A549 (cell line): ENCODE results near the gene MAPK4.

ENCODE experiments used
- BHLHE40 ChIP-seq: IDR thresholded peaks from 2 replicates; pipeline ENCODE4 v1.6.1; 2012; ENCODE audit warnings: low read depth, low read length, inconsistent platforms
- FOSL2 ChIP-seq, 2 experiments: fragments of 450-650 bp in 1 of 2; fragments of >200 bp in 1 of 2; sonication (Bioruptor Twin) in 1 of 2; formaldehyde crosslinking; IDR thresholded peaks; 2 replicates each; pipeline versions ENCODE4 v1.5.0 to v1.6.1; 2016 to 2020; ENCODE audit warnings: mild to moderate bottlenecking in 1 of 2, moderate library complexity in 1 of 2
- FOXS1 ChIP-seq: fragments of 250-450 bp; sonication (Bioruptor Pico); IDR thresholded peaks from 2 replicates; pipeline ENCODE4 v1.5.0; 2020; ENCODE audit warnings: mild to moderate bottlenecking, moderate library complexity
- MAFK ChIP-seq: fragments of 450-650 bp; IDR thresholded peaks from 2 replicates; pipeline ENCODE4 v1.6.1; 2014; ENCODE audit not compliant: partially characterized antibody
- POLR2A ChIP-seq: IDR thresholded peaks from 2 replicates; pipeline ENCODE4 v1.6.1; 2012; ENCODE audit warnings: mild to moderate bottlenecking, low read length
- RNF2 ChIP-seq: fragments of 200-600 bp; sonication (generic); IDR thresholded peaks from 2 replicates; pipeline ENCODE4 v1.6.1; 2016; ENCODE audit warnings: low read depth, mild to moderate bottlenecking, antibody characterized with exemption, moderate library complexity, borderline replicate concordance
- USF2 ChIP-seq: fragments of 450-650 bp; IDR thresholded peaks from 2 replicates; pipeline ENCODE4 v1.6.1; 2014; ENCODE audit warnings: antibody characterized with exemption
- ZC3H11A ChIP-seq: fragments of 450-650 bp; IDR thresholded peaks from 2 replicates; pipeline ENCODE4 v1.6.1; 2014; ENCODE audit warnings: antibody characterized with exemption, mild to moderate bottlenecking
- TF ChIP-seq, protein P1 (sequence below): fragments of >200 bp; sonication (Bioruptor Twin); formaldehyde crosslinking; IDR thresholded peaks from 3 replicates; pipeline ENCODE4 v1.5.1; 2016

- no peak for TF ChIP-seq BHLHE40
- TF ChIP-seq FOXS1 (CRISPR knock-in tag): no peak
- TF ChIP-seq, protein P1, sequence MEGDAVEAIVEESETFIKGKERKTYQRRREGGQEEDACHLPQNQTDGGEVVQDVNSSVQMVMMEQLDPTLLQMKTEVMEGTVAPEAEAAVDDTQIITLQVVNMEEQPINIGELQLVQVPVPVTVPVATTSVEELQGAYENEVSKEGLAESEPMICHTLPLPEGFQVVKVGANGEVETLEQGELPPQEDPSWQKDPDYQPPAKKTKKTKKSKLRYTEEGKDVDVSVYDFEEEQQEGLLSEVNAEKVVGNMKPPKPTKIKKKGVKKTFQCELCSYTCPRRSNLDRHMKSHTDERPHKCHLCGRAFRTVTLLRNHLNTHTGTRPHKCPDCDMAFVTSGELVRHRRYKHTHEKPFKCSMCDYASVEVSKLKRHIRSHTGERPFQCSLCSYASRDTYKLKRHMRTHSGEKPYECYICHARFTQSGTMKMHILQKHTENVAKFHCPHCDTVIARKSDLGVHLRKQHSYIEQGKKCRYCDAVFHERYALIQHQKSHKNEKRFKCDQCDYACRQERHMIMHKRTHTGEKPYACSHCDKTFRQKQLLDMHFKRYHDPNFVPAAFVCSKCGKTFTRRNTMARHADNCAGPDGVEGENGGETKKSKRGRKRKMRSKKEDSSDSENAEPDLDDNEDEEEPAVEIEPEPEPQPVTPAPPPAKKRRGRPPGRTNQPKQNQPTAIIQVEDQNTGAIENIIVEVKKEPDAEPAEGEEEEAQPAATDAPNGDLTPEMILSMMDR: no peak
- TF ChIP-seq POLR2A: no peak
- TF ChIP-seq ZC3H11A: no peak
- no peak for TF ChIP-seq USF2
- no peak for TF ChIP-seq FOSL2 (IDR thresholded peaks at IDR 0.05)
- no peak for TF ChIP-seq FOSL2 (CRISPR knock-in tag; IDR thresholded peaks at IDR 0.05)
- no peak for TF ChIP-seq MAFK
- no peak for TF ChIP-seq RNF2
Observed at GRCh38 chr18:50696929-50697328, 137.0 kb downstream of the MAPK4 start.
